ENCODE data around the gene LTC4S. TPM values are rescaled to one million over a fixed set of nuclear protein-coding genes. Genes with fewer than 3 reads are reported as not detected.

Gene LTC4S
- total and polyA plus RNA-seq, 9 of the 15 experiments (the other 6 are each of a cell fraction or from before 2014, with no cell fraction given), result 0.17 to 0.77 (median 0.75) TPM; not detected in 6

- TF ChIP-seq, protein P1, sequence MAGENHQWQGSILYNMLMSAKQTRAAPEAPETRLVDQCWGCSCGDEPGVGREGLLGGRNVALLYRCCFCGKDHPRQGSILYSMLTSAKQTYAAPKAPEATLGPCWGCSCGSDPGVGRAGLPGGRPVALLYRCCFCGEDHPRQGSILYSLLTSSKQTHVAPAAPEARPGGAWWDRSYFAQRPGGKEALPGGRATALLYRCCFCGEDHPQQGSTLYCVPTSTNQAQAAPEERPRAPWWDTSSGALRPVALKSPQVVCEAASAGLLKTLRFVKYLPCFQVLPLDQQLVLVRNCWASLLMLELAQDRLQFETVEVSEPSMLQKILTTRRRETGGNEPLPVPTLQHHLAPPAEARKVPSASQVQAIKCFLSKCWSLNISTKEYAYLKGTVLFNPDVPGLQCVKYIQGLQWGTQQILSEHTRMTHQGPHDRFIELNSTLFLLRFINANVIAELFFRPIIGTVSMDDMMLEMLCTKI (IDR thresholded peaks at IDR 0.05; ENCODE audit: partially characterized antibody), result no peak
- TF ChIP-seq POLR2AphosphoS2 (IDR thresholded peaks at IDR 0.05; ENCODE audit: low read length), result no peak
- TF ChIP-seq ELK3 (CRISPR knock-in tag; IDR thresholded peaks at IDR 0.05), result no peak
- TF ChIP-seq ZNF445 (CRISPR knock-in tag; IDR thresholded peaks at IDR 0.05; ENCODE audit: low read depth), result no peak
- no peak for TF ChIP-seq NFXL1 (CRISPR knock-in tag; IDR thresholded peaks at IDR 0.05)
- no peak for TF ChIP-seq ZNF133 (CRISPR knock-in tag; IDR thresholded peaks at IDR 0.05)
- TF ChIP-seq POLR2G (IDR thresholded peaks at IDR 0.05; ENCODE audit: low read depth, low read length), result peak; percentile 54; the same call in 1 of the 2 replicates
- no peak for TF ChIP-seq CEBPG (CRISPR knock-in tag; IDR thresholded peaks at IDR 0.05)
- TF ChIP-seq CEBPG (tag; conservative IDR thresholded peaks at IDR 0.05 in 1 of 2, IDR thresholded peaks at IDR 0.05 in 1 of 2), result no peak
- TF ChIP-seq ZNF408 (CRISPR knock-in tag; IDR thresholded peaks at IDR 0.05; ENCODE audit: low read depth), result no peak
- no peak for TF ChIP-seq ZSCAN29 (IDR thresholded peaks at IDR 0.05)
- TF ChIP-seq POLR2A (conservative IDR thresholded peaks at IDR 0.05), result peak; percentile 29; the same call in 1 of the 2 replicates
- TF ChIP-seq HDAC2 (IDR thresholded peaks at IDR 0.05), result no peak
- no peak for TF ChIP-seq TBL1XR1 (IDR thresholded peaks at IDR 0.05; ENCODE audit: low read length in 2 of 2)
- TF ChIP-seq, protein P2, sequence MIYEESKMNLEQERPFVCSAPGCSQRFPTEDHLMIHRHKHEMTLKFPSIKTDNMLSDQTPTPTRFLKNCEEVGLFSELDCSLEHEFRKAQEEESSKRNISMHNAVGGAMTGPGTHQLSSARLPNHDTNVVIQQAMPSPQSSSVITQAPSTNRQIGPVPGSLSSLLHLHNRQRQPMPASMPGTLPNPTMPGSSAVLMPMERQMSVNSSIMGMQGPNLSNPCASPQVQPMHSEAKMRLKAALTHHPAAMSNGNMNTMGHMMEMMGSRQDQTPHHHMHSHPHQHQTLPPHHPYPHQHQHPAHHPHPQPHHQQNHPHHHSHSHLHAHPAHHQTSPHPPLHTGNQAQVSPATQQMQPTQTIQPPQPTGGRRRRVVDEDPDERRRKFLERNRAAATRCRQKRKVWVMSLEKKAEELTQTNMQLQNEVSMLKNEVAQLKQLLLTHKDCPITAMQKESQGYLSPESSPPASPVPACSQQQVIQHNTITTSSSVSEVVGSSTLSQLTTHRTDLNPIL (CRISPR knock-in tag; IDR thresholded peaks at IDR 0.05), result no peak
- TF ChIP-seq, protein P3, sequence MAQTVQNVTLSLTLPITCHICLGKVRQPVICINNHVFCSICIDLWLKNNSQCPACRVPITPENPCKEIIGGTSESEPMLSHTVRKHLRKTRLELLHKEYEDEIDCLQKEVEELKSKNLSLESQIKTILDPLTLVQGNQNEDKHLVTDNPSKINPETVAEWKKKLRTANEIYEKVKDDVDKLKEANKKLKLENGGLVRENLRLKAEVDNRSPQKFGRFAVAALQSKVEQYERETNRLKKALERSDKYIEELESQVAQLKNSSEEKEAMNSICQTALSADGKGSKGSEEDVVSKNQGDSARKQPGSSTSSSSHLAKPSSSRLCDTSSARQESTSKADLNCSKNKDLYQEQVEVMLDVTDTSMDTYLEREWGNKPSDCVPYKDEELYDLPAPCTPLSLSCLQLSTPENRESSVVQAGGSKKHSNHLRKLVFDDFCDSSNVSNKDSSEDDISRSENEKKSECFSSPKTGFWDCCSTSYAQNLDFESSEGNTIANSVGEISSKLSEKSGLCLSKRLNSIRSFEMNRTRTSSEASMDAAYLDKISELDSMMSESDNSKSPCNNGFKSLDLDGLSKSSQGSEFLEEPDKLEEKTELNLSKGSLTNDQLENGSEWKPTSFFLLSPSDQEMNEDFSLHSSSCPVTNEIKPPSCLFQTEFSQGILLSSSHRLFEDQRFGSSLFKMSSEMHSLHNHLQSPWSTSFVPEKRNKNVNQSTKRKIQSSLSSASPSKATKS (CRISPR knock-in tag; IDR thresholded peaks at IDR 0.05), result no peak
- TF ChIP-seq SRSF7 (optimal IDR thresholded peaks at IDR 0.05; ENCODE audit: low read depth, low read length), result no peak
- TF ChIP-seq, protein P4, sequence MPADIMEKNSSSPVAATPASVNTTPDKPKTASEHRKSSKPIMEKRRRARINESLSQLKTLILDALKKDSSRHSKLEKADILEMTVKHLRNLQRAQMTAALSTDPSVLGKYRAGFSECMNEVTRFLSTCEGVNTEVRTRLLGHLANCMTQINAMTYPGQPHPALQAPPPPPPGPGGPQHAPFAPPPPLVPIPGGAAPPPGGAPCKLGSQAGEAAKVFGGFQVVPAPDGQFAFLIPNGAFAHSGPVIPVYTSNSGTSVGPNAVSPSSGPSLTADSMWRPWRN (IDR thresholded peaks at IDR 0.05; ENCODE audit: low read depth), result no peak
- TF ChIP-seq TOE1 (IDR thresholded peaks at IDR 0.05; ENCODE audit: borderline replicate concordance), result no peak
- TF ChIP-seq TOE1 (CRISPR knock-in tag; IDR thresholded peaks at IDR 0.05; ENCODE audit: borderline replicate concordance, low read depth), result no peak
- no peak for TF ChIP-seq ZNF280B (CRISPR knock-in tag; IDR thresholded peaks at IDR 0.05)
Measured at GRCh38 chr5:179827680-179828079, 33.9 kb downstream of the LTC4S start (continued).

Measured in K562 (cell line).